GM12878 (cell line): ENCODE measurements around the gene DZIP1L. TPM values are rescaled to one million over a fixed set of nuclear protein-coding genes. Genes with fewer than 3 reads are reported as not detected.

ENCODE experiments used
- ATAC-seq: fragments of 200-7000 bp; cut with Tn5 transposase; 3 replicates; pipeline ENCODE4 v1.9.1; 2020; ENCODE audit warnings: mild to moderate bottlenecking, moderate library complexity
- BruUV-seq: library from RNA; stranded (reverse); fragments of 400-500 nt; replicated peaks from 2 replicates; lab custom pipeline; 2021; lab: Mats Ljungman, UMichigan
- CTCF ChIA-PET: fragments of 300-600 bp; sonication (Branson Sonifier 250); formaldehyde crosslinking; extraction: SDS; loops from one replicate; lab custom pipeline; 2021; ENCODE audit warnings: inconsistent platforms; lab: Yijun Ruan, JAX
- POLR2A ChIA-PET: fragments of 350-600 bp; formaldehyde crosslinking; extraction: SDS; loops from one replicate; lab custom pipeline; 2021; ENCODE audit warnings: inconsistent platforms; lab: Charles Lee
- RAD21 ChIA-PET: fragments of 300-600 bp; sonication (Branson Sonifier 250); formaldehyde crosslinking; loops from one replicate; lab custom pipeline; 2023; ENCODE audit warnings: antibody characterized with exemption; ENCODE audit not compliant: unreplicated experiment; lab: Charles Lee
- SMC1A ChIA-PET: fragments of 300-600 bp; sonication (Branson Sonifier 250); formaldehyde crosslinking; loops from one replicate; lab custom pipeline; 2023; ENCODE audit not compliant: unreplicated experiment, uncharacterized antibody; lab: Charles Lee
- DNase-seq: peaks from one replicate; pipeline ENCODE4 v3.0.0-alpha.2; 2011; ENCODE audit warnings: low read depth, low spot score
- FAIRE-seq: peaks from 3 replicates; lab custom pipeline; 2011; peaks lifted over from hg19 to GRCh38; lab: Jason Lieb, UNC
- H2AFZ ChIP-seq: 2 replicates; pipeline ENCODE4 v1.6.0; 2011; ENCODE audit warnings: low read depth, low read length, control low read depth; ENCODE audit not compliant: control insufficient read depth
- H3K27ac ChIP-seq: 2 replicates; pipeline ENCODE4 v1.5.1; 2011; ENCODE audit warnings: control low read depth; ENCODE audit not compliant: control insufficient read depth, insufficient read depth
- H3K27me3 ChIP-seq, 2 experiments: replicated peaks in 1 of 2; 2 replicates each; pipeline versions ENCODE4 v1.6.0 to v1.6.1; 2011; ENCODE audit warnings: low read length in 1 of 2; ENCODE audit not compliant: control insufficient read depth in 2 of 2, insufficient read depth in 2 of 2
- H3K36me3 ChIP-seq, 2 experiments: 2 replicates each; pipeline ENCODE4 v1.5.1; 2011; ENCODE audit warnings: low read length in 1 of 2; ENCODE audit not compliant: control insufficient read depth in 2 of 2, insufficient read depth in 2 of 2
- H3K4me1 ChIP-seq: 2 replicates; pipeline ENCODE4 v1.6.1; 2011; ENCODE audit warnings: mild to moderate bottlenecking, low read length, moderate library complexity, mixed read lengths; ENCODE audit not compliant: control insufficient read depth, insufficient read depth
- H3K4me2 ChIP-seq: 2 replicates; pipeline ENCODE4 v1.6.0; 2011; ENCODE audit warnings: control low read depth; ENCODE audit not compliant: control insufficient read depth, insufficient read depth
- H3K4me3 ChIP-seq: fragments of 200-600 bp; sonication (generic); 2 replicates; pipeline ENCODE4 v1.5.1; 2016
- H3K79me2 ChIP-seq: 2 replicates; pipeline ENCODE4 v1.6.0; 2011; ENCODE audit warnings: low read length; ENCODE audit not compliant: control insufficient read depth, insufficient read depth
- H3K9ac ChIP-seq: 2 replicates; pipeline ENCODE4 v1.8.0; 2011; ENCODE audit warnings: low read length, control low read depth, mixed read lengths; ENCODE audit not compliant: control insufficient read depth, insufficient read depth
- H3K9me3 ChIP-seq: replicated peaks from 3 replicates; pipeline ENCODE4 v1.5.1; 2011; ENCODE audit warnings: mild to moderate bottlenecking, low read length; ENCODE audit not compliant: control insufficient read depth, insufficient read depth
- H4K20me1 ChIP-seq: 2 replicates; pipeline ENCODE4 v1.6.0; 2011; ENCODE audit not compliant: control insufficient read depth, insufficient read depth
- ATF3 ChIP-seq: IDR thresholded peaks from 2 replicates; pipeline ENCODE4 v1.6.1; 2011; ENCODE audit warnings: low read depth, mild to moderate bottlenecking, low read length, moderate library complexity, borderline replicate concordance; ENCODE audit errors: extremely low read depth
- BHLHE40 ChIP-seq, 2 experiments: fragments of 450-650 bp in 1 of 2; IDR thresholded peaks; 2 replicates each; pipeline ENCODE4 v1.6.1; 2011 to 2017; ENCODE audit warnings: low read depth in 2 of 2, borderline replicate concordance in 1 of 2, improper control_type of control experiment in 1 of 2, low read length in 1 of 2, mild to moderate bottlenecking in 1 of 2
- CBX3 ChIP-seq: fragments of 200-600 bp; sonication (generic); IDR thresholded peaks from 2 replicates; pipeline ENCODE4 v1.6.1; 2016; ENCODE audit warnings: low read depth, borderline replicate concordance
- DPF2 ChIP-seq: fragments of 450-650 bp; IDR thresholded peaks from 2 replicates; pipeline ENCODE4 v1.6.1; 2017; ENCODE audit warnings: mild to moderate bottlenecking
- EGR1 ChIP-seq, 2 experiments: IDR thresholded peaks; 1 replicate in 1 of 2; 2 replicates in 1 of 2; pipeline ENCODE4 v1.6.1; 2011 to 2012; ENCODE audit warnings: low read depth in 2 of 2, low read length in 2 of 2, borderline replicate concordance in 1 of 2, mild to moderate bottlenecking in 1 of 2, moderate library complexity in 1 of 2
- ELK1 ChIP-seq: IDR thresholded peaks from 2 replicates; pipeline ENCODE4 v1.6.1; 2012; ENCODE audit warnings: low read depth, low read length, improper control_type of control experiment
- GATAD2B ChIP-seq: fragments of 450-650 bp; conservative IDR thresholded peaks from 2 replicates; pipeline ENCODE4 v1.6.1; 2017; ENCODE audit warnings: low read depth, mild to moderate bottlenecking, moderate library complexity
- HCFC1 ChIP-seq: fragments of 150-350 bp; IDR thresholded peaks from 2 replicates; pipeline ENCODE4 v1.6.1; 2014; ENCODE audit warnings: low read length
- KLF5 ChIP-seq: fragments of 450-650 bp; IDR thresholded peaks from 2 replicates; pipeline ENCODE4 v1.6.1; 2014; ENCODE audit warnings: mild to moderate bottlenecking; ENCODE audit not compliant: partially characterized antibody
- NFXL1 ChIP-seq: fragments of 450-650 bp; IDR thresholded peaks from 2 replicates; pipeline ENCODE4 v1.6.1; 2017; ENCODE audit warnings: antibody characterized with exemption, mild to moderate bottlenecking, borderline replicate concordance
- NFYA ChIP-seq: IDR thresholded peaks from 2 replicates; pipeline ENCODE4 v1.6.1; 2011; ENCODE audit warnings: low read depth, mild to moderate bottlenecking, low read length, improper control_type of control experiment, borderline replicate concordance
- NR2C1 ChIP-seq: fragments of 450-650 bp; IDR thresholded peaks from 2 replicates; pipeline ENCODE4 v1.6.1; 2017; ENCODE audit warnings: antibody characterized with exemption, mild to moderate bottlenecking, moderate library complexity
- RB1 ChIP-seq: fragments of 450-650 bp; formaldehyde crosslinking; IDR thresholded peaks from 2 replicates; pipeline ENCODE4 v1.6.1; 2017; ENCODE audit warnings: mild to moderate bottlenecking, borderline replicate concordance
- RBBP5 ChIP-seq: fragments of 200-600 bp; sonication (generic); conservative IDR thresholded peaks from 2 replicates; pipeline ENCODE4 v1.6.1; 2016
- RFX5 ChIP-seq: IDR thresholded peaks from 2 replicates; pipeline ENCODE4 v1.6.1; 2011; ENCODE audit warnings: low read depth, low read length, improper control_type of control experiment
- SREBF1 ChIP-seq: IDR thresholded peaks from 2 replicates; pipeline ENCODE4 v1.6.1; 2012; ENCODE audit warnings: mild to moderate bottlenecking, low read length
- STAT1 ChIP-seq: fragments of 450-650 bp; conservative IDR thresholded peaks from 2 replicates; pipeline ENCODE4 v1.6.1; 2014; ENCODE audit warnings: antibody characterized with exemption, mild to moderate bottlenecking
- YY1 ChIP-seq: IDR thresholded peaks from 2 replicates; pipeline ENCODE4 v1.6.1; 2011; ENCODE audit warnings: low read depth, mild to moderate bottlenecking, low read length
- ZNF384 ChIP-seq: IDR thresholded peaks from 2 replicates; pipeline ENCODE4 v1.6.1; 2012; ENCODE audit warnings: low read depth, mild to moderate bottlenecking, low read length, improper control_type of control experiment, borderline replicate concordance
- WGBS: methylation state at CpG from one replicate; pipeline ENCODE4 v1.1.6; 2016; ENCODE audit warnings: low lambda C conversion rate; ENCODE audit not compliant: insufficient replicate concordance, insufficient coverage; ENCODE audit errors: missing lambda C conversion rate; 5-methylcytosine and 5-hydroxymethylcytosine counted together
- in situ Hi-C: fragments of 300-500 bp; cut with MboI; formaldehyde crosslinking; loops from 9 replicates; pipeline ENCODE4 v1.14.3; 2018; ENCODE audit warnings: mixed read lengths
- intact Hi-C: fragments of 100-400 bp; cut with micrococcal nuclease; formaldehyde crosslinking; loops from one replicate; pipeline ENCODE4 v1.14.2; 2022; ENCODE audit not compliant: unreplicated experiment
- polyA plus RNA-seq, 11 experiments: library from polyadenylated mRNA; depleted of rRNA in 4 of 11; unstranded in 6 of 11; stranded (reverse) in 5 of 11; fragments of >200 nt; fragmentation: Nextera tagmentation in 4 of 11; fragmentation: Illumina TruSeq in 1 of 11; extraction: Ambion mirVana in 4 of 11; extraction: Trizol in 1 of 11; gene quantifications; 1 replicate in 1 of 11; 2 replicates in 10 of 11; pipeline versions ENCODE4 v1.2.1 to v1.2.3, GENCODE V29; 2011 to 2016; ENCODE audit warnings: inconsistent platforms in 2 of 11, missing spikeins in 2 of 11, low read depth in 1 of 11
- total RNA-seq, 4 experiments: library from RNA; depleted of rRNA in 3 of 4; stranded (reverse); fragments of >200 nt in 3 of 4; fragmentation: Illumina TruSeq in 1 of 4; extraction: Trizol in 1 of 4; gene quantifications; 2 replicates each; pipeline versions ENCODE4 v1.2.1 to v1.2.3, GENCODE V29; 2013 to 2021
- TF ChIP-seq, protein P1 (sequence below): fragments of 450-650 bp; formaldehyde crosslinking; IDR thresholded peaks from 2 replicates; pipeline ENCODE4 v1.5.0; 2022; ENCODE audit warnings: mild to moderate bottlenecking, missing genetic modification characterization

DZIP1L gene
- total and polyA plus RNA-seq, 10 of the 15 experiments (the other 5 are each of a cell fraction or from before 2014, with no cell fraction given): not detected

DNA sequence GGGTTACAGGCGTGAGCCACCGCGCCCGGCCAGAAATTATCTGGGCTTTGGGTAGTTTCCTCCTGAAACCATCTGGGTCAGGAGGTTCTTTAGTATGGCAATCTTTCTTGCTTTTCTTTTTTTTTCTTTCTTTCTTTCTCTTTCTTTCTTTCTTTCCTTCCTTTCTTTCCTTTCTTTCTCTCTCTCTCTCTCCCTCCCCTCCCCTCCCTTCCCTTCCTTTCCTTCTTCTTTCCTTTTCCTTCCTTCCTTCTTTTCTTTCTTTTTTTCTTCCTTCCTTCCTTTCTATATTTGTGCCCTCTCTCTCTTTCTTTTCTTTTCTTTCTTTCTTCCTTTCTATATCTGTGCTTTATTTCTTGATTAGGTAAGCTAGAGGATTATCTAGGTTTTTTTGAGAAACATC is 42.3 kb upstream of the DZIP1L start:
- Histone ChIP-seq H3K36me3 (no peaks in the 10 kb centered on the region), H3K27ac (no peak overlapping the region), H3K79me2 (no peaks in the 10 kb centered on the region), H3K4me1 (no peaks in the 10 kb centered on the region), H4K20me1 (no peaks in the 10 kb centered on the region), H3K4me2 (no peak overlapping the region), H3K9me3 (no peaks in the 10 kb centered on the region), H3K4me3 (no peak overlapping the region), H3K9ac (no peak overlapping the region), H3K27me3 (no peaks in the 10 kb centered on the region), H2AFZ (no peak overlapping the region)
- WGBS: 97% methylated on average over 4 of the region's 4 CpGs
- TF ChIP-seq DPF2: no peak
- TF ChIP-seq NFXL1: no peak
- no peak for TF ChIP-seq NR2C1
- TF ChIP-seq NFYA: no peak
- TF ChIP-seq HCFC1: no peak
- no peak for TF ChIP-seq YY1
- no peak for TF ChIP-seq BHLHE40 (IDR thresholded peaks at IDR 0.05; ENCODE audit: borderline replicate concordance in 1 of 2, low read depth in 2 of 2, low read length in 1 of 2)
- no peak for TF ChIP-seq RBBP5
- no peak for TF ChIP-seq CBX3
- no peak for TF ChIP-seq SREBF1
- TF ChIP-seq STAT1: no peak
- TF ChIP-seq KLF5: no peak
- no peak for TF ChIP-seq ELK1
- TF ChIP-seq GATAD2B: no peak
- no peak for TF ChIP-seq RFX5
- TF ChIP-seq, protein P1, sequence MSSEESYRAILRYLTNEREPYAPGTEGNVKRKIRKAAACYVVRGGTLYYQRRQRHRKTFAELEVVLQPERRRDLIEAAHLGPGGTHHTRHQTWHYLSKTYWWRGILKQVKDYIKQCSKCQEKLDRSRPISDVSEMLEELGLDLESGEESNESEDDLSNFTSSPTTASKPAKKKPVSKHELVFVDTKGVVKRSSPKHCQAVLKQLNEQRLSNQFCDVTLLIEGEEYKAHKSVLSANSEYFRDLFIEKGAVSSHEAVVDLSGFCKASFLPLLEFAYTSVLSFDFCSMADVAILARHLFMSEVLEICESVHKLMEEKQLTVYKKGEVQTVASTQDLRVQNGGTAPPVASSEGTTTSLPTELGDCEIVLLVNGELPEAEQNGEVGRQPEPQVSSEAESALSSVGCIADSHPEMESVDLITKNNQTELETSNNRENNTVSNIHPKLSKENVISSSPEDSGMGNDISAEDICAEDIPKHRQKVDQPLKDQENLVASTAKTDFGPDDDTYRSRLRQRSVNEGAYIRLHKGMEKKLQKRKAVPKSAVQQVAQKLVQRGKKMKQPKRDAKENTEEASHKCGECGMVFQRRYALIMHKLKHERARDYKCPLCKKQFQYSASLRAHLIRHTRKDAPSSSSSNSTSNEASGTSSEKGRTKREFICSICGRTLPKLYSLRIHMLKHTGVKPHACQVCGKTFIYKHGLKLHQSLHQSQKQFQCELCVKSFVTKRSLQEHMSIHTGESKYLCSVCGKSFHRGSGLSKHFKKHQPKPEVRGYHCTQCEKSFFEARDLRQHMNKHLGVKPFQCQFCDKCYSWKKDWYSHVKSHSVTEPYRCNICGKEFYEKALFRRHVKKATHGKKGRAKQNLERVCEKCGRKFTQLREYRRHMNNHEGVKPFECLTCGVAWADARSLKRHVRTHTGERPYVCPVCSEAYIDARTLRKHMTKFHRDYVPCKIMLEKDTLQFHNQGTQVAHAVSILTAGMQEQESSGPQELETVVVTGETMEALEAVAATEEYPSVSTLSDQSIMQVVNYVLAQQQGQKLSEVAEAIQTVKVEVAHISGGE (CRISPR knock-in tag): no peak
- no peak for TF ChIP-seq EGR1 (IDR thresholded peaks at IDR 0.05; ENCODE audit: borderline replicate concordance in 1 of 2, low read depth in 2 of 2, low read length in 2 of 2)
- no peak for TF ChIP-seq RB1
- no peak for TF ChIP-seq ZNF384
- no peak for TF ChIP-seq ATF3
- ChIA-PET SMC1A (interaction anchor here (0.6 kb wide), 1 partner anchor 22 kb away, joined by 3 read pairs; no protein-coding TSS in a partner anchor), CTCF (interaction anchor here (0.6 kb wide), 1 partner anchor 537 kb away, joined by 3 read pairs; no protein-coding TSS in a partner anchor), POLR2A (no interaction called here), RAD21 (no interaction called here)
- no peak for DNase-seq
- BruUV-seq: no TSS peak
- intact Hi-C loops (no loop called here), in situ Hi-C loops (no loop called here)
- FAIRE-seq: no peak
- ATAC-seq: no peak
